Measurements from ENCODE around the gene SMIM13.

Gene SMIM13

DNA sequence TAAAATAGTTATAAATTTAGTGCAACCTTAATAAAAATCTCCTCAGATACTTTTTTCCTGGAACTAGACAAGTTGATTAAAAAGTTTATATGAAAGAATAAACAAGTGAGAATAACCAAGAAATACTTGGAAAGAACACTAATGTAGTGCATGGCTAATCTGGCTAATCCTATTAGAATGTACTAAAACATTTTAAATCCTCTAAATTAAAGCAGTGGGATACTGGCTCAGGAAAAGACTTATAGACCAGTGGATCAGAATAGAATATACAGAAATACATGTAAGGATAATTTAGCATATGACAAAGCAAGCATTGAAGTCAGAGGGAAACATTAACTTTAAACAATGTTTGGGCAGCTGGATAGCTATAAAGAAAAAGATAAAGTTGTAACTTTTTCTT, 58.9 kb downstream of the SMIM13 start:
- Mint-ChIP-seq H3K27me3 (peaks cover 5% of the 10 kb centered on the region), H3K4me3 (no peak overlapping the region), H3K36me3 (peaks cover 5% of the 10 kb centered on the region), H3K9me3 (no peaks in the 10 kb centered on the region), H3K27ac (no peak overlapping the region), H3K4me1 (peaks cover 8% of the 10 kb centered on the region)

GRCh38 chr6:11153447-11153846, 59.8 kb downstream of the SMIM13 start:
- Mint-ChIP-seq H3K27me3 (peaks cover 5% of the 10 kb centered on the region), H3K4me3 (peak overlapping the region; percentile 75), H3K9me3 (no peaks in the 10 kb centered on the region), H3K36me3 (peaks cover 5% of the 10 kb centered on the region), H3K27ac (no peak overlapping the region), H3K4me1 (peaks cover 8% of the 10 kb centered on the region)

DNA sequence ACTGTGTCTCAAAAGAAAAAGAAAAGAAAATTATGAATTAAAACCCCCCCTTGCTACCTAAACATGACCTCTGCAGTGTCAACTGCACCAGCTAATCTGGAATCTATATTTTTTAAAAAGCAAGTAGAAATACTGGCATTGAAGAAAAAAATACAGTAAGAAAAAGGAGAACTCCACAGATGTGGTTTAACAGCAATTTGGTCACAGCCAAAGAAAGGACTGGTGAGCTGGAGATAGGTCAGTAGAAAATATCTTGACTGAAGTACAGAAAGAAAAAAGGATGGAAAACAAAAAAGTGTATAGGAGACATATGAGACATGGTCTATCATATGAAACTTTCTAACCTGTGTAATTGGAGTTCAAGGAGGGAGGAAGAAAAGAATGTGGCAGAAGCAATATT, 62.0 kb downstream of the SMIM13 start:
- H3K36me3 Mint-ChIP-seq = no peaks in the 10 kb centered on the region

GRCh38 chr6:11160199-11160598, 66.6 kb downstream of the SMIM13 start:
- Mint-ChIP-seq H3K27me3 (no peaks in the 10 kb centered on the region), H3K27ac (no peak overlapping the region), H3K36me3 (no peaks in the 10 kb centered on the region), H3K4me3 (no peak overlapping the region), H3K9me3 (no peaks in the 10 kb centered on the region), H3K4me1 (peaks cover 4% of the 10 kb centered on the region)

More for the DNA sequence above, 62.0 kb downstream of the SMIM13 start:
- H3K27ac Mint-ChIP-seq = no peak overlapping the region
- H3K4me1 Mint-ChIP-seq = peaks cover 8% of the 10 kb centered on the region
- H3K27me3 Mint-ChIP-seq = peaks cover 5% of the 10 kb centered on the region
- no peaks in the 10 kb centered on the region for H3K9me3 Mint-ChIP-seq
- H3K4me3 Mint-ChIP-seq = no peak overlapping the region

DNA sequence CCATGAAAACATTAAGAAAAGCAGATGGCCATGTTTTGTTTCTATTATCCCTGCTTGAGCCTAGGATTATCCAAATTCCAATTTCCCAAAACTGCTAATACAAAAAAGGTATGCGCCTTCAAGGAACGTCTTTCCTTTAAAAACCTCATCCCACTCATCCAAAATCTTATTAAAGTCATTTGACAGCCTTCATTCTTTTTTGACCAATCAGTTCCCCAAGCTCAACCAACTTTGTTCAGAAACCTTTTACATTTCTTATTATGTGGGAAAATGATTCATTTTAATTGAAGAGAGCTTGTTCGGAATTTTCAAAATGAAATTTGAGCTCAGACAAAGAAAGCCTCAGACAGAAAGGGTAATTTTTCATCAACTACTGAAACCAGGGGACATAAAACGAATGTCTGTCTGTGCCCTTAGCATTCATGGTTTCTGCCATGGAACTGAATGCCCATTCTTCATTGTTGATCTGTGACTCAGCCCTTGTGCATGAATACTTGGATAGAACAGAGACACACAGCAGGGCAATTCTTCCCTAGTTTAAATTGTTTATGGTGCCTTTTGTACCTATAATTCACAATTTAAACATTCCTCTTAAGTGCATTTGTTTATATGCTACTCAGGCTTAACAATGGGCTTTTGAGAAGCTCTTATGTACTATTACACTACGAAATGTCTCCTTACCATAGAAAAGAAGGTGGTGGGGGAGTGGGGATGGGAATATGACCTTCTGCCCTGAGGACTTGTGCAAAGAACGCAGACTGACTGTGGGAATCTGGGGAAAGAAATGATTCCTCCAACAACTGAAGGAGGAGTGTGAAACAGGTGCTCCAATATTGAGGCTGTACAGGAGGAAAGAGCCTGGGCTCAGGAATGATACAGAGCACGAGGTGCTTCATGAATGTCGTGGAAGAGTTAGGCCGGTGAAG, 67.7 kb downstream of the SMIM13 start:
- H3K4me3 Mint-ChIP-seq = no peak overlapping the region
- no peaks in the 10 kb centered on the region for H3K27me3 Mint-ChIP-seq
- H3K9me3 Mint-ChIP-seq = no peaks in the 10 kb centered on the region
- H3K4me1 Mint-ChIP-seq = peaks cover 4% of the 10 kb centered on the region
- H3K36me3 Mint-ChIP-seq = no peaks in the 10 kb centered on the region
- no peak overlapping the region for H3K27ac Mint-ChIP-seq

DNA sequence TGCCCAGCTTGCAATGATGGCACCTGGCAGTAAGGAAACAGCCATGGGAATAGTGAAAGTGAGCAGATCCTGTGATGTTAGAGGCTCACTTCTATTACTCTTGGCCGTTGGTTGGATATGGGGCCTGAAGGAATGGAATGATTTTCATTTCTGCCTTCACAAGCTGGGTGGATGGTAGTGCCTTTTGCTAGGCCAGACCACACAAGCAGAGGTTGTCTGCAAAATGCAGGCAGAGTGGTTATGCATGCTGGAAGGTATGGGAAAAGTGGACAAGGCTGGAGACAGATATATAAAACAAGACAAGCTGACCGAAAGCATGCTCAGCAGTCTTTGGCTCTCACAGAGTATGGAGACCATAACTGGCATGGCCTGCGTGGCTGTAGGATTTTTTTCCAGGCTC, 68.6 kb downstream of the SMIM13 start:
- no peak overlapping the region for H3K27ac Mint-ChIP-seq
- H3K27me3 Mint-ChIP-seq = no peaks in the 10 kb centered on the region
- peaks cover 4% of the 10 kb centered on the region for H3K4me1 Mint-ChIP-seq
- H3K9me3 Mint-ChIP-seq = no peaks in the 10 kb centered on the region
- no peaks in the 10 kb centered on the region for H3K36me3 Mint-ChIP-seq
- H3K4me3 Mint-ChIP-seq = no peak overlapping the region

GRCh38 chr6:11163932-11164331, 70.3 kb downstream of the SMIM13 start:
- Mint-ChIP-seq H3K4me1 (peaks cover 4% of the 10 kb centered on the region), H3K9me3 (no peaks in the 10 kb centered on the region), H3K27me3 (no peaks in the 10 kb centered on the region), H3K4me3 (no peak overlapping the region), H3K27ac (no peak overlapping the region), H3K36me3 (no peaks in the 10 kb centered on the region)

GRCh38 chr6:11164717-11165646, 71.3 kb downstream of the SMIM13 start:
- Mint-ChIP-seq H3K36me3 (no peaks in the 10 kb centered on the region), H3K27ac (no peak overlapping the region), H3K27me3 (no peaks in the 10 kb centered on the region), H3K9me3 (no peaks in the 10 kb centered on the region), H3K4me1 (peaks cover 4% of the 10 kb centered on the region), H3K4me3 (no peak overlapping the region)

DNA sequence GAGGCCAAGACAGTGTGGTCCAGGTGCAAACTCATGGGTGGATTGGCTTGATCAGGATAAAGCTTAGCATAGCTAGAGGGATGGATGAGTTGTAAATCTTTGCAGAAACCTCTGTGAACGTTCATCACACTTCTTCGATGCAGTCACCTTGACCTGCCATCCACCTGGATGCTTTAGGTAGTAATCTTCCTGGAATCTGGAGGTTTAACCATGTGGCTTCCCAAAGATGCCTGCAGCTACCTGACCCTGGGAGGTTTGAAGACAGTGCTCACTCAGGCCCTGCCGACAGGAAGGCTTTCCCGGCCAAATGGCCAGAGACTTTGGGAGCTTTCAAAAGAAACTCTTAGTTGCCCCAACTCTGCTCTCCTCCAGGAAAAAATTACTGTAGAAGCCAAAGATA, 73.3 kb downstream of the SMIM13 start:
- Mint-ChIP-seq H3K9me3 (no peaks in the 10 kb centered on the region), H3K4me3 (no peak overlapping the region)

DNA sequence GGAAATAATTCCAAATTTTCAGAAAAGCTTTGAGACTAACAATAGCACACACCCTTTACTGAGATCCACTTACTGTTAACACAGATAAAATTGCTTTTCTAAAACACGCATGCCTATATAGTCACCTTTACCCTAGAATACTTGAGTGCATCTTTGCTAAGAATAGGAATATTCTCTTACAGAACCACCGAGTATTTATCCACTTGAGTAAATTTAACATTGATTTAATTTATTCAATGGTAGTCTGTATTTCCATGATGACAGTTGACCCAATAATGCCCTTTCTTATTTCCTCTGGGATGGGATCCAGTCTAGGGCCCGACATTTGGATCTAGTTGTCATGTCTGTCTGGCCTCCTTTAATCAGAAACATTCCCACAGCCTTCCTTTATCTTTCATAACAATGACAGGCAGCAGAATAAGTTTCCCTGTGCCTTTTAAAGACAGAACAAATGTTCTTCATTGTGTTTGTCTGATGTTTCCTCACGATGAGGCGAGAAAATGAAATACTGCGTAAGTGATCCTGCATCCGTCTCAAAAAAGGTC, 74.5 kb downstream of the SMIM13 start:
- Mint-ChIP-seq H3K36me3 (no peaks in the 10 kb centered on the region), H3K4me1 (peaks cover 18% of the 10 kb centered on the region), H3K27me3 (no peaks in the 10 kb centered on the region), H3K9me3 (no peaks in the 10 kb centered on the region), H3K4me3 (no peak overlapping the region), H3K27ac (no peak overlapping the region)

More for the DNA sequence above, 73.3 kb downstream of the SMIM13 start:
- H3K27ac Mint-ChIP-seq = no peak overlapping the region
- H3K27me3 Mint-ChIP-seq = no peaks in the 10 kb centered on the region
- H3K4me1 Mint-ChIP-seq = peaks cover 7% of the 10 kb centered on the region
- no peaks in the 10 kb centered on the region for H3K36me3 Mint-ChIP-seq

DNA sequence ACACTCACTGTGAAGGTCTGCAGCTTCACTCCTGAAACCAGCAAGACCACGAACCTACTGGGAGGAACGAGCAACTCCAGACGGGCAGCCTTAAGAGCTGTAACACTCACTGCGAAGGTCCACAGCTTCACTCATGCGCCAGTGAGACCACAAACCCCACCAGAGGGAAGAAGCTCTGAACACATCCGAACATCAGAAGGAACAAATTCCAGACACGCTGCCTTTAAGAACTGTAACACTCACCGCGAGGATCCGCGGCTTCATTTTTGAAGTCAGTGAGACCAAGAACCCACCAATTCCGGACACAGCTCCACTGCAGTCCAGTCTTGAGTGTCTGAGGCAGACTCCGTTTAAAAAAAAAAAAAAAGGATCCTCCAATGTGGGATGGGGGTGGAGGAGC, 78.3 kb downstream of the SMIM13 start:
- H3K9me3 Mint-ChIP-seq = no peaks in the 10 kb centered on the region

DNA sequence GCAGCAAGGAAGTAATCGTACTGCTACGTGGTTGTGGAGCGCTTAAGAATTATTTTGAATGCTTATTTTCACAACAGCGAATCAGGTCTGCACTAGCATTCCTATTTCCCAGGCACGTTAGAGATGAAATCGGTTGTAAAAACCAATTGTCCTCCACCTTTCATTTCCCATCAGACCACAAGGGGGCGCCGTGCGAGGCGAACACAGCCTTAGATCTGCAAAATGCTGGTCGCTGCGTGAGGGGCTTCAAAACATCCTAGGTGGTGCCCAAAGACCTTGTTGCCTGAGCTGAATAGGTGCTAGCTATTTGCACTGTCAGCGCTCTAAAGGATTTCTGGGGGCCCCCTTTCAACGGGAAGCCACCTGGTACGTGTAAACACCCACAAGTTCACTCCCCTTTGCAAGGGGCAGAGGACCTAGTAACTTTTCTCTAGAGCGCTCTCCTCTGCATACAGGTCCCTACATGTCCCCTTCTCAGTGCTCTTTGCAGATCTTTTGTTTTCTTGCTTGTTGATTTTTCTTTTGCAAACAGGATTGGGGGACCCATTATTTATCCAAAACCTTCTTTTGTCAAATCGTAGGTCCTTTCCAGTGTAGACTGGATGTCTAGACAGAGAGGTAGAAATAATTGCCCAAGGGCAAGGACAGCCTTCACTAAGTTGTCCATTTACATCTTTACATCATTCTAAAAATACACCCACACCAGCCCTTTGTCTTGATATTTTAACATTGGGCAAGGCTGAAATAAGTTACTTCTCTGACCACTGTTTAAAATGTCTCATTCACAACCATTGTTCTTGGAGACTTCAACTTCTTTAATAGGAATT, 79.1 kb downstream of the SMIM13 start:
- no peaks in the 10 kb centered on the region for H3K36me3 Mint-ChIP-seq
- no peak overlapping the region for H3K27ac Mint-ChIP-seq

More for the DNA sequence above, 78.3 kb downstream of the SMIM13 start:
- Mint-ChIP-seq H3K27ac (no peak overlapping the region), H3K4me1 (peaks cover 14% of the 10 kb centered on the region), H3K36me3 (no peaks in the 10 kb centered on the region), H3K27me3 (no peaks in the 10 kb centered on the region), H3K4me3 (no peak overlapping the region)

DNA sequence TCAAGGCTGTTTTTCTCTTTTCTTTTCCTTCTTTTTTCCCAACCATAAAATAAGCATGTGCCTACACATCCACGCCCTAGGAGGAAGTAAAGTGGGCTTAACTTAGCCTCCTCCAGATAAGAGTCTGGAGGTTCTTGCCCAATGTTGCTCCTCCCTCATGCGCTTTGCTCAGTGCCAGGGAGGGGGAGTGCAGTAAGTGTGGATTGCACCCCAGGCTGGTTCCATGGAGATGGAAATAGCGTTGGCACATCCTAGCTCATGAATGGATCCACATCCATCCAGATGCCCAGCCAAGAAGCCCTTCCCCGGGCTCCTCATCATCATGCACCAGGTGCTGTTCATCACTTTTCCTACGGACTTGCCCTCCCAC, 80.6 kb downstream of the SMIM13 start:
- Mint-ChIP-seq H3K4me3 (no peak overlapping the region), H3K9me3 (no peaks in the 10 kb centered on the region), H3K36me3 (no peaks in the 10 kb centered on the region), H3K4me1 (peaks cover 14% of the 10 kb centered on the region), H3K27me3 (no peaks in the 10 kb centered on the region), H3K27ac (no peak overlapping the region)

More for the DNA sequence above, 79.1 kb downstream of the SMIM13 start:
- Mint-ChIP-seq H3K4me1 (peaks cover 14% of the 10 kb centered on the region), H3K9me3 (no peaks in the 10 kb centered on the region), H3K4me3 (no peak overlapping the region), H3K27me3 (no peaks in the 10 kb centered on the region)

- Mint-ChIP-seq H3K27ac (no peak overlapping the region), H3K4me3 (no peak overlapping the region), H3K4me1 (peaks cover 8% of the 10 kb centered on the region), H3K36me3 (peaks cover 7% of the 10 kb centered on the region), H3K27me3 (no peaks in the 10 kb centered on the region), H3K9me3 (peaks cover 12% of the 10 kb centered on the region)
Observed at GRCh38 chr6:11177271-11177670, 83.6 kb downstream of the SMIM13 start.

DNA sequence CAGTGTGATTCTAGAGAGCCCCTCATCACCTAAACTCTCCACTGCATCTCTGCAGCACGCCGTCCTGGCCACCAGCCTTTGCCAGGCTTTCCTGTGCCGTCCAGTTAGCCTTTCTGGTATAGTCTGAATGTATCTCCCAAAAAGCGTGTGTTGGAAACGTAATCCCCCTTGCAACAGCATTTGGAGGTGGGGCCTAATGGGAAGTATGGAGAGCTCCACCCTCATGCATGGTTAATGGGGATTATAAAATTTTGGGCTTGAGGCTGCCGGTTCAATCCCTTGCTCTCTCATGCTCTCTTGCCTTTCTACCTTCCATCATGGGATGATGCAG, 85.4 kb downstream of the SMIM13 start:
- Mint-ChIP-seq H3K27me3 (no peaks in the 10 kb centered on the region), H3K36me3 (peaks cover 22% of the 10 kb centered on the region), H3K27ac (no peak overlapping the region)

More for the DNA sequence above, 85.4 kb downstream of the SMIM13 start:
- Mint-ChIP-seq H3K4me1 (no peaks in the 10 kb centered on the region), H3K4me3 (no peak overlapping the region), H3K9me3 (peaks cover 19% of the 10 kb centered on the region)

Measured in activated naive CD4-positive, alpha-beta T cell treated with anti-CD3 and anti-CD28 coated beads, Interleukin-2, amount 50 U/mL, for 24 hours (primary cell).